Stimulated activated naive CD8-positive, alpha-beta T cell treated with anti-CD3 and anti-CD28 coated beads, Interleukin-15, Interleukin-2, amounts not matched to agents 100 ng/mL and 50 ng/mL, for 24 hours (primary cell): ENCODE measurements around the gene SNAI3.

Experiments
- H3K27ac Mint-ChIP-seq: one replicate; pipeline ENCODE4 v1.8.0; 2021; ENCODE audit warnings: mild to moderate bottlenecking, mixed read lengths
- H3K27me3 Mint-ChIP-seq: one replicate; pipeline ENCODE4 v1.8.0; 2021; ENCODE audit warnings: mixed read lengths
- H3K36me3 Mint-ChIP-seq: one replicate; pipeline ENCODE4 v1.8.0; 2021; ENCODE audit warnings: low read depth, mixed read lengths
- H3K4me1 Mint-ChIP-seq: one replicate; pipeline ENCODE4 v1.8.0; 2021; ENCODE audit warnings: low read depth, mixed read lengths
- H3K4me3 Mint-ChIP-seq: one replicate; pipeline ENCODE4 v1.8.0; 2021; ENCODE audit warnings: mild to moderate bottlenecking, mixed read lengths
- H3K9me3 Mint-ChIP-seq: one replicate; pipeline ENCODE4 v1.8.0; 2021; ENCODE audit warnings: mixed read lengths

The SNAI3 gene

GRCh38 chr16:88651989-88652761 lies 34.1 kb downstream of the SNAI3 start:
- H3K4me1 Mint-ChIP-seq, result peaks cover 17% of the 10 kb centered on the region
- H3K36me3 Mint-ChIP-seq, result peaks cover 14% of the 10 kb centered on the region
- H3K27me3 Mint-ChIP-seq, result no peaks in the 10 kb centered on the region
- H3K9me3 Mint-ChIP-seq, result no peaks in the 10 kb centered on the region
- no peak overlapping the region for H3K4me3 Mint-ChIP-seq
- H3K27ac Mint-ChIP-seq, result no peak overlapping the region

GRCh38 chr16:88651276-88651988 lies 34.9 kb downstream of the SNAI3 start:
- H3K4me3 Mint-ChIP-seq, result peak overlapping the region; percentile 88
- H3K9me3 Mint-ChIP-seq, result no peaks in the 10 kb centered on the region
- H3K27me3 Mint-ChIP-seq, result no peaks in the 10 kb centered on the region
- H3K27ac Mint-ChIP-seq, result peak overlapping the region; percentile 92
- H3K36me3 Mint-ChIP-seq, result peaks cover 14% of the 10 kb centered on the region
- H3K4me1 Mint-ChIP-seq, result peaks cover 17% of the 10 kb centered on the region

- Mint-ChIP-seq H3K27me3 (no peaks in the 10 kb centered on the region), H3K9me3 (no peaks in the 10 kb centered on the region), H3K4me1 (peaks cover 20% of the 10 kb centered on the region), H3K4me3 (peak within 1 kb of the TSS; percentile 88), H3K27ac (peak within 1 kb of the TSS; percentile 92), H3K36me3 (peaks cover 14% of the 10 kb centered on the region)
Measured at GRCh38 chr16:88650749-88651275, 35.5 kb downstream of the SNAI3 start, which contains the start of gene CYBA. Gene CYBA (minus strand): TSS chr16:88651053. CDS start chr16:88651013, 40 bp downstream.

- Mint-ChIP-seq H3K9me3 (no peaks in the 10 kb centered on the region), H3K4me3 (peak overlapping the region; percentile 88), H3K27me3 (no peaks in the 10 kb centered on the region), H3K4me1 (peaks cover 20% of the 10 kb centered on the region), H3K27ac (peak overlapping the region; percentile 72), H3K36me3 (peaks cover 14% of the 10 kb centered on the region)
Measured at GRCh38 chr16:88649924-88650748, 36.2 kb downstream of the SNAI3 start.

- H3K36me3 Mint-ChIP-seq, result peaks cover 12% of the 10 kb centered on the region
- H3K4me3 Mint-ChIP-seq, result peak overlapping the region; percentile 88
- peaks cover 20% of the 10 kb centered on the region for H3K4me1 Mint-ChIP-seq
- H3K9me3 Mint-ChIP-seq, result no peaks in the 10 kb centered on the region
- no peaks in the 10 kb centered on the region for H3K27me3 Mint-ChIP-seq
- peak overlapping the region; percentile 38 for H3K27ac Mint-ChIP-seq
Measured at GRCh38 chr16:88649195-88649923, 36.9 kb downstream of the SNAI3 start.

- no peaks in the 10 kb centered on the region for H3K27me3 Mint-ChIP-seq
- peaks cover 20% of the 10 kb centered on the region for H3K36me3 Mint-ChIP-seq
- peaks cover 20% of the 10 kb centered on the region for H3K4me1 Mint-ChIP-seq
- H3K27ac Mint-ChIP-seq, result no peak overlapping the region
- no peaks in the 10 kb centered on the region for H3K9me3 Mint-ChIP-seq
- H3K4me3 Mint-ChIP-seq, result no peak overlapping the region
Measured at GRCh38 chr16:88647178-88648070, 38.9 kb downstream of the SNAI3 start.

- Mint-ChIP-seq H3K4me1 (peaks cover 18% of the 10 kb centered on the region), H3K27me3 (no peaks in the 10 kb centered on the region), H3K27ac (no peak overlapping the region), H3K9me3 (no peaks in the 10 kb centered on the region), H3K4me3 (no peak overlapping the region), H3K36me3 (peaks cover 20% of the 10 kb centered on the region)
Measured at GRCh38 chr16:88646345-88647034, 39.8 kb downstream of the SNAI3 start.

- Mint-ChIP-seq H3K4me1 (peaks cover 12% of the 10 kb centered on the region), H3K27me3 (no peaks in the 10 kb centered on the region), H3K27ac (peak overlapping the region; percentile 36), H3K9me3 (no peaks in the 10 kb centered on the region), H3K36me3 (peaks cover 20% of the 10 kb centered on the region), H3K4me3 (no peak overlapping the region)
Measured at GRCh38 chr16:88645941-88646340, 40.4 kb downstream of the SNAI3 start.

GRCh38 chr16:88645455-88645854 lies 40.9 kb downstream of the SNAI3 start:
- Mint-ChIP-seq H3K4me3 (no peak overlapping the region), H3K27me3 (peaks cover 2% of the 10 kb centered on the region), H3K9me3 (no peaks in the 10 kb centered on the region), H3K4me1 (peaks cover 15% of the 10 kb centered on the region), H3K27ac (peak overlapping the region; percentile 36), H3K36me3 (peaks cover 20% of the 10 kb centered on the region)

GRCh38 chr16:88643644-88643932 lies 42.7 kb downstream of the SNAI3 start:
- Mint-ChIP-seq H3K4me3 (no peak overlapping the region), H3K27ac (no peak overlapping the region), H3K27me3 (peaks cover 8% of the 10 kb centered on the region), H3K4me1 (peaks cover 11% of the 10 kb centered on the region), H3K36me3 (peaks cover 14% of the 10 kb centered on the region), H3K9me3 (no peaks in the 10 kb centered on the region)

GRCh38 chr16:88642881-88643643 lies 43.2 kb downstream of the SNAI3 start:
- peaks cover 8% of the 10 kb centered on the region for H3K27me3 Mint-ChIP-seq
- H3K27ac Mint-ChIP-seq, result no peak overlapping the region
- H3K36me3 Mint-ChIP-seq, result peaks cover 14% of the 10 kb centered on the region
- no peak overlapping the region for H3K4me3 Mint-ChIP-seq
- no peaks in the 10 kb centered on the region for H3K9me3 Mint-ChIP-seq
- peaks cover 13% of the 10 kb centered on the region for H3K4me1 Mint-ChIP-seq

- H3K27ac Mint-ChIP-seq, result no peak overlapping the region
- H3K4me1 Mint-ChIP-seq, result peaks cover 30% of the 10 kb centered on the region
- H3K4me3 Mint-ChIP-seq, result no peak overlapping the region
- no peaks in the 10 kb centered on the region for H3K9me3 Mint-ChIP-seq
- peaks cover 8% of the 10 kb centered on the region for H3K27me3 Mint-ChIP-seq
- H3K36me3 Mint-ChIP-seq, result peaks cover 14% of the 10 kb centered on the region
Measured at GRCh38 chr16:88640498-88641247, 45.6 kb downstream of the SNAI3 start.
